GM06990 (cell line): ENCODE measurements around the gene PON1.

Experiments
- DNase-seq: peaks from one replicate; pipeline ENCODE4 v3.0.0-alpha.2; 2011; ENCODE audit not compliant: insufficient read length; ENCODE audit errors: extremely low read depth
- H3K27me3 ChIP-seq: replicated peaks from 2 replicates; pipeline ENCODE4 v1.6.0; 2011; ENCODE audit warnings: low read length; ENCODE audit not compliant: control insufficient read depth, insufficient read depth
- H3K36me3 ChIP-seq: 2 replicates; pipeline ENCODE4 v1.5.1; 2011; ENCODE audit warnings: low read length; ENCODE audit not compliant: control insufficient read depth, insufficient read depth
- H3K4me3 ChIP-seq: replicated peaks from 2 replicates; pipeline ENCODE4 v1.5.1; 2011; ENCODE audit warnings: low read depth, mild to moderate bottlenecking, control low read depth, low read length
- CTCF ChIP-seq: IDR thresholded peaks from 2 replicates; pipeline ENCODE4 v1.5.1; 2011; ENCODE audit warnings: low read length, control low read depth, mild to moderate bottlenecking, inconsistent platforms; ENCODE audit not compliant: insufficient read depth, poor library complexity, severe bottlenecking

Gene PON1

GRCh38 chr7:95342642-95343307 is 18.4 kb upstream of the PON1 start:
- Histone ChIP-seq H3K36me3 (no peaks in the 10 kb centered on the region), H3K27me3 (no peaks in the 10 kb centered on the region), H3K4me3 (no peak overlapping the region)
- TF ChIP-seq CTCF = no peak
- DNase-seq = no peak

- no peak for TF ChIP-seq CTCF
- Histone ChIP-seq H3K4me3 (no peak overlapping the region), H3K27me3 (no peaks in the 10 kb centered on the region), H3K36me3 (no peaks in the 10 kb centered on the region)
- DNase-seq = no peak
These were observed 17.7 kb upstream of the PON1 start for GRCh38 chr7:95342029-95342428.

- no peak for TF ChIP-seq CTCF
These were observed 16.2 kb upstream of the PON1 start for GRCh38 chr7:95340491-95340890.

GRCh38 chr7:95338832-95339231 is 14.5 kb upstream of the PON1 start:
- Histone ChIP-seq H3K4me3 (no peak overlapping the region), H3K27me3 (no peaks in the 10 kb centered on the region), H3K36me3 (no peaks in the 10 kb centered on the region)
- no peak for DNase-seq
- no peak for TF ChIP-seq CTCF

More at GRCh38 chr7:95340491-95340890, 16.2 kb upstream of the PON1 start:
- no peak overlapping the region for H3K4me3 ChIP-seq
- no peaks in the 10 kb centered on the region for H3K36me3 ChIP-seq
- no peaks in the 10 kb centered on the region for H3K27me3 ChIP-seq
- no peak for DNase-seq

GRCh38 chr7:95335093-95335492 is 10.8 kb upstream of the PON1 start:
- no peak for DNase-seq
- no peak overlapping the region for H3K4me3 ChIP-seq
- TF ChIP-seq CTCF = no peak
- H3K36me3 ChIP-seq = no peaks in the 10 kb centered on the region
- no peaks in the 10 kb centered on the region for H3K27me3 ChIP-seq

GRCh38 chr7:95334447-95334846 is 10.1 kb upstream of the PON1 start:
- no peak overlapping the region for H3K4me3 ChIP-seq
- no peaks in the 10 kb centered on the region for H3K27me3 ChIP-seq
- H3K36me3 ChIP-seq = no peaks in the 10 kb centered on the region
- DNase-seq = no peak
- TF ChIP-seq CTCF = no peak
